HG03457 (cell line): ENCODE data around the gene ADM5.

Experiments used
- ATAC-seq: cut with Tn5 transposase; IDR thresholded peaks from one replicate; pipeline ENCODE4 v1.9.1; 2021; ENCODE audit warnings: moderate number of reproducible peaks; ENCODE audit not compliant: unreplicated experiment

ADM5 gene

DNA sequence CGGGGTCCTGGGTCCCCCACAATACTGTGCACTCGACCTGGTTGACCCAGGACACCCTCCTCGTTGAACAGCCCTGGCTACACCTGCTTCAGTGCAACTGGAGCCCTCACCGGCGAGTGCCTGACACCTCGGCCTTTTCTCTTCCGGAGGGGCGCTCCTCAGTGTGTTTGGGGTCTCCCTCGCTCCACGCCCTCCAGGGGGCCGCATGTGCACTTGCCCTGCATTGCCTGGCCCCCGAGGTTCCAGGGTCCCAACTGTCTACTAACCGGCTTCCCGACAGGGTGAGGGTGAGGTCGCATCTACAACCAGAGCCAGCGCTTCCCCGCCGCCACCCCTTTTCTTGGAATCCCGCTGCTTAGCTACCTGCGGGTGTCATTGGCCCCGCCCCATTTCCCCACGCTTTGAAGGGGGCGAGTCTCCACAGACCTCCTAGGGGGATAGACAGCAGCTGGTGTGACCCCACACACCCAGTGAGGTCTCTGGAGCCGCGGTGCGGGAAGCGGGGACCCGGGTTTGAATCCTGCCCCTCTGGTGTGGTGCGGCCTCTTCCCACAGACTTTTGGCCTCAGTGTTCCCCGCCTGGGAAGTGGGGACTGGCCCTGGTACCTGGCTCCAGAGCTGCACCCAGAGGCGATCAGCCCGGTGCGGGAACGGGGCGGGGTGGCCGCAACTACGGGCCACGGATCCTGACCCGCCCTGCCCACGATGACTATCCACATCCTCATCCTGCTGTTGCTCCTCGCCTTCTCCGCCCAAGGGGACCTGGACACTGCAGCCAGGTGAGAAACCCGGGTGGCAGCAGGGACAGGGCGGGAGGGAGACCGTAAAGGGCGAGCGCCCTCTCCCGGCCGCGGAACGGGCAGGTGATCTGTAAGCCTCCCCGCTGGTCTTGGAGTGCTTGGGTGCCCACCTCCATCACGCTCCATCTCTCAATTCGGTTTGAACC, at the start of gene ADM5:
Gene ADM5, plus strand, starts transcription at position 462 of the 946 bp plus-strand sequence. Its CDS starts 244 bp downstream, at position 706.
- ATAC-seq: no peak

DNA sequence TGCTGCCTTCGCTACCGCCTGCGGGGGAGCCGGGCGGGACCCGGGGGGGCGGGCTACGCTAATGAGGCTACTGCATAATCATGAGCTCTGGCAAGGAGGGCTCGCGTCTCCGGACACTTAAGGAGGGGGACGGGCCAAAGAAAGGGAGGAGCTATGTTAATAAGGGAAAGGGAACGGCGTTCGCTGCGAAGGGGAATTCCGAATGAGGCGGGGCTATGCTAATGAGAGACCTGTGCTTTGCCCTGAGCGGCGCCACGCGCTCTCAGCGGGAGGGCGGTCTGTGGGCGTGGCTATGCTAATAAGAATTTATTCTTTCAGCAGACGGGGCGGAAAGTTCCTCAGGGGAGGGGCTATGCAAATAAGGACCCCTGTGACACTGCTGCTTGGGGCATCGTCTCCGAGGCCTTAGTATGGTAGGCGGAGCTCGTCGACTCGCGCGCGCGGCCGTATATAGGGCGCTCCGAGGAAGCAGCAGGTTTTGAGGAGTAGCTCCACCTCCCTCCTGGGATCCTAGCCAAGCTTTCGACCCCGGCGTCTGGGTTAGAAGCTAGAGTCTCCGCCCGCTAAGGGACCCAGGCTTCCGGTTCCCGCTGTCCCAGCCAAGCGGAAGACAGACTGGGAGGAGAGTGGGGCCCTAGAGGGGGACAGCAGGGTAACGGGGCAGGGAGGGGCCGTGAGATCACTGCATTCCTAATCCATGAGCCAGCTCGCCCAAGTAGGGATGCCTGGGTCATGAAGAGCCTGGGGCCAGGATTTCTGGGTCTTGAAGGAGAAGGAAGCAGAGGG, 49.1 kb upstream of the ADM5 start, which contains the start of gene RRAS:
Gene RRAS, minus strand, starts transcription at position 31 of the 786 bp plus-strand sequence. CDS start 45 bp downstream, outside the sequence.
- peak; percentile 43 for ATAC-seq

- peak; percentile 42 for ATAC-seq
Measured at GRCh38 chr19:49641688-49642491, 47.5 kb upstream of the ADM5 start, which contains the start of gene SCAF1. Gene SCAF1 (plus strand): TSS chr19:49642209. CDS start chr19:49645027, 2,818 bp downstream.

DNA sequence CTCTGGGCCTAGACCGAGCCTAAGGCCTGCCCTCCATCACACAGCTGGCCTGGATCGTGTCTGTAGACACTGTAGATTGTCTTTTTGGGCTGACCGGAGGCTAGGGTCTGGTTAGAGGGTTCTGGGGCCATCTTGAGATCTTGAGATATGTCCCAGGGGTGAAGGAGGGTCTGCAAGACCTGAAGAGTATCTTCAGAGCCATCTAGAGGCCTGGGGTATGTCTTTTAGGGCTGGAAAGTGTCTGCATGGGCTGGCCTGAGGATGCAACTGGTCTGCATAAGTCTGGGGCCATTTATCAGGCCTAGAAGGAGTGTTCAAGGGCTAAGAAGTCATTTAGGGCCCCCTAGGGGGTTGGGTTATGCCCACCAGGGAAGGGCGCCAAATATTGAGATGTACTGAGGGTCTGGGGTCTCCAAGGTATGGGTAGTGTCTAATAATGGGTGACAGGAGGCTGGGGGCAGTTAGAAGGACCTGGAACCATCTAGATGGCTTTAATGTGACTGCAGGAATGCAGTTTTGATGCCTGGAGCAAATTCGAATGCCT, 46.8 kb upstream of the ADM5 start:
- ATAC-seq: no peak

DNA sequence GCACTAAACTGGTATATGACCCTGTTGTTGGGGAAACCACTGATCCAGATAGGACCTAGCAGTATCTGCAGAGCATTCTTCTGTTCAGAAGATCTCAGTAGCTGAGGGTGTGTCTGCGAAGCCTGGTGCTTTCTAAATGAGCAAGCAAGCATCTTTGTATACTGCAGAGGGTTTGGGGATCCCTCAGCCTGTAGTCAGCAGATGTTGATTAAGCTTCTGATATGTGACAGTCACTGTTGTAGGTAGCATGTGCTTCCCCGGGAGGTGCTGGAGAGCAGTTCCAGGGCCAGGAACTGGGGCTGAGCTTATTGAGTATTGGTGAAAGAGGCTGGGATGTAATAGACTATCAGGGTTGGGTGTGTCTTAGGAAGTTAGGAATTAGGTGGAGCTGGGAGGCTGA, 45.9 kb upstream of the ADM5 start:
- ATAC-seq: no peak

- ATAC-seq: no peak
Measured at GRCh38 chr19:49645592-49645991, 43.8 kb upstream of the ADM5 start.

DNA sequence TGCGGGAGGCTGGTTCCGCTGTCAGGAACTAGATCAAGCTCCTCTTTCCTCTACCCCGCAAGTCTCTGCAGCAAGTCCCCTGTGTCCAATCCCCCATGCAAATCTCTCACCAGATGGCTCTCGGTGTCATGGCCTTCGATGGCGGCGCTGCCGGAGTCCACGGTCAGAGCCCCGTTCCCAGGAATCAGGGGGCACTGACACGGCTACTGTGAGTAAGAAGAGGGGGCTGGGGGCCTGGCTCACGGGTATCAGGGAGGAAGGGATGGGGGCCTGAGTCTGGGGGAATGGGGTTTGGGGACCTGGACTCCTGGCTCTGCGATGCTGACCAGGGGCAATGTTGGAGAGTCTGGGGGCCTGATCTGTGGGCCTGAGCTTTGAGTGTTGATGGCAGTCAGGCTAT, 43.4 kb upstream of the ADM5 start:
- ATAC-seq: no peak

DNA sequence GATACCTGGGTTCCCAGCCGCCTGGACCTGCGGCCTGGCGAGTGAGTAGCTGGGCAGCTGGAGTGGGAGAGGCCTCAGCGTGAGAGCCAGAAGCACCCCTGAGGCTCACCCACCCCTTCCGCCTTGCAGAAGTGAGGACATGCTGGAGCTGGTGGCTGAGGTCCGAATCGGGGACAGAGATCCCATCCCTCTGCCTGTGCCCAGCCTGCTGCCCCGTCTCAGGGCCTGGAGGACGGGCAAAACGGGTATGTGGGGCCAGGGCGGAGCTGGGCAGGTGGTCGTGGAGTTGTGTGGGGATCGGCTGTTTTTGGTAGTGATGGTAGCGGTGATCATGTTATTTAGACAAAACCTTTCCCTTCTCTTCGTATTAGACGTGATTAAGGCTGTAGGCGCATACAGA, 42.8 kb upstream of the ADM5 start:
- ATAC-seq: no peak

GRCh38 chr19:49651029-49651819, 38.2 kb upstream of the ADM5 start:
- no peak for ATAC-seq

- ATAC-seq: no peak
Measured at GRCh38 chr19:49651820-49652550, 37.4 kb upstream of the ADM5 start.

DNA sequence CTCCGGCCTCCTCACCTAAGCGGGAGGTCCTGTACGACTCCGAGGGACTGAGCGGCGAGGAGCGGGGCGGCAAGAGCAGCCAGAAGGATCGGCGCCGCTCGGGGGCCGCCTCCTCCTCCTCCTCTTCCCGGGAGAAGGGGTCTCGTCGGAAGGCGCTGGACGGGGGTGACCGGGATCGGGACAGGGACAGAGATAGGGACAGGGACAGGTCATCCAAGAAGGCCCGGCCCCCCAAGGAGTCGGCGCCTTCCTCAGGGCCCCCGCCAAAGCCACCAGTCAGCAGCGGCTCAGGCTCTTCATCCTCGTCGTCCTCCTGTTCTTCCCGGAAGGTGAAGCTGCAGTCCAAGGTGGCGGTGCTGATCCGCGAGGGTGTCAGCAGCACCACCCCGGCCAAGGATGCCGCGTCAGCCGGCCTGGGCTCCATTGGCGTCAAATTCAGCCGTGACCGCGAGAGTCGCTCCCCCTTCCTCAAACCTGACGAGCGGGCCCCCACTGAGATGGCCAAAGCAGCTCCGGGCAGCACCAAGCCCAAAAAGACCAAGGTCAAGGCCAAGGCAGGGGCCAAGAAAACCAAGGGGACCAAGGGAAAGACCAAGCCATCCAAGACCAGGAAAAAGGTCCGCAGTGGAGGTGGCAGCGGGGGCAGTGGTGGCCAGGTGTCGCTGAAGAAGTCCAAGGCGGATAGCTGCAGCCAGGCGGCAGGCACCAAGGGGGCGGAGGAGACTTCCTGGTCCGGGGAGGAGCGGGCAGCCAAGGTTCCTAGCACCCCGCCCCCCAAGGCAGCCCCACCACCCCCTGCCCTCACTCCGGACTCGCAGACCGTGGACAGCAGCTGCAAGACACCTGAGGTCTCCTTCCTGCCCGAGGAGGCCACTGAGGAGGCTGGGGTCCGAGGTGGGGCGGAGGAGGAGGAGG, 36.6 kb upstream of the ADM5 start:
- ATAC-seq: no peak

- ATAC-seq: no peak
Measured at GRCh38 chr19:49653466-49653806, 36.0 kb upstream of the ADM5 start.

DNA sequence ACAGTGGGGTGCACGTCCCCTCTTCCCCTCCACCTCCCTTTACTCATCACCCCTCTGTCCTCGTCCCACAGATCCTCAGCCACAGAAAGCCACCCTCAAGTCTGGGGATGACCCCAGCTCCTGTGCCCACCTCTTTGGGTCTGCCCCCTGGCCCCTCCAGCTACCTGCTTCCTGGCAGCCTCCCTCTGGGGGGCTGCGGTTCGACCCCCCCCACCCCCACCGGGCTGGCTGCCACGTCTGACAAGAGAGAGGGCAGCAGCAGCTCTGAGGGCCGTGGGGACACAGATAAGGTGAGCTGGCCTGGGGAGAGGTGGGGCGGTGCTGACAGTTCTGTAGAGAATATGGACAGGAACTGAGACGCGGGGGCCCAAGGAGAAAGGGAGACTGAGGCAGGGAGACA, 34.8 kb upstream of the ADM5 start:
- no peak for ATAC-seq

DNA sequence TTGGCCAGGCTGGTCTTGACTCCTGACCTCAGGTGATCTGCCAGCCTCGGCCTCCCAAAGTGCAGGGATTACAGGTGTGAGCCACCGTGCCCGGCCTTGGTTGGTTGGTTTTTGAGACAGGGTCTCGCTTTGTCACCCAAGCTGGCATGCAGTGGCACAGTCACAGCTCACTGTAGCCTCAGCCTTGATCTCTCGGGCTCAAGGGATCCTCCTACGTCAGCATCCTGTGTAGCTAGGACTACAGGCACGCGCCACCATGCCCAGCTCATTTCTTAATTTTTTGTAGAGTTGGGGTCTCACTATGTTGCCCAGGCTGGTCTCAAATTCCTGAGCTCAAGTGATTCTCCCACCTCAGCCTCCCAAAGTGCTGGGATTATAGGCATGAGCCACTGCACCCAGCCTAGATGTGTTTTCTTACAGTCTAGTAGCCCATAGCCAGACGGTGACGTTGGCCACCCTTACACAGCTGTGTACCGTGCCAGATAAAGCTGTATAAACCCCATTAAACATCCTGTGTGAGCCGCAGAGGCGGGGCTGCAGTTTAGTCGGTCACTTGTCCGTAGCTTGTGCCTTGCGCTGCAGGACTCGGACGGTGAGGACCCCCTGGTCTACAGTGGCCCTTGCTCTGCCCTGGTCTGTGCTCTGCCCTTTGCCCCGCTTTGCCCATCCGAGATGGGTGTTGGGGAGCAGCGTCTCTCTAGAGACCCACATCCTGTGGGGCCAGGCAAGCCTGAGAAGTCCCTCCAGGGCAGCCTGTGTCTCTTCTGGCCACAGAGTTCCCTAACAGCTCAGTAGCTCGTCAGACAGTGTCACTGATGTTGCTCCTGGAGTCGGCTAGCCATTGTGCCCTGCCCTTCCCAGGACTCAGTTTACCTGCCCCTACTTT, 33.6 kb upstream of the ADM5 start:
- no peak for ATAC-seq

DNA sequence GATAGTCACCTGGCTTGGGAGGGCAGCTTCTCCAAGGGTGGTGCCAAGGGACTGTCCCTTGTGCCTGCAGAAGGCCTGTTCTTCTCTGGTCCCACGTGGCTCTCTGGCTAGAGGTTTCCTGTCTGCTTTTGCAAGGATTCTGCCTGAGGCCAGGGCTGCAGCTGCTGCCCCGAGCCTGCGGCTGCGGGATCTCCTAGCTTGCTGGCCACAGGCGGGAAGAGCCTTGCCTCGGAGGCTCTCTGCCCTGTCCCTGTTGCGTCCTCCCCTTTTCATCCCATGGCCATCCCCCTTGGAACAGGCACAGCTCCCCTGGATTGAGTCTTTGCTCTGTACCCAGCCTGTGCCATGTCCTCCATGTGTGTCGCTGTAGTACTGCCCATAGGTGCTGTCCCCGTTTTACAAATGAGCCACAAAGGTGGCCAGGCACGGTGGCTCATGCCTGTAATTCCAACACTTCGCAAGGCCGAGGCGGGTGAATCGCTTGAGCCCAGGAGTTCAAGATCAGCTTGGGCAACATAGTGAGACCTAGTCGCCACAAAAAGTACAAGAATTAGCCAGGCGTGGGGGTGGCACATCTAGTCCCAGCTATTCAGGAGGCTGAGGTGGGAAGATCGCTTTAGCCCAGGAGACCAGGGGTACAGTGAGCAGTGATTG, 32.8 kb upstream of the ADM5 start:
- ATAC-seq: no peak

GRCh38 chr19:49657493-49658138, 31.8 kb upstream of the ADM5 start:
- no peak for ATAC-seq
